ENCODE results near the gene JOSD1.
"Not testable (repeated sequence)": the region's sequence is repeated elsewhere in the genome, so short reads cannot be mapped to it uniquely, and the experiment has no call there.

The JOSD1 gene

DNA sequence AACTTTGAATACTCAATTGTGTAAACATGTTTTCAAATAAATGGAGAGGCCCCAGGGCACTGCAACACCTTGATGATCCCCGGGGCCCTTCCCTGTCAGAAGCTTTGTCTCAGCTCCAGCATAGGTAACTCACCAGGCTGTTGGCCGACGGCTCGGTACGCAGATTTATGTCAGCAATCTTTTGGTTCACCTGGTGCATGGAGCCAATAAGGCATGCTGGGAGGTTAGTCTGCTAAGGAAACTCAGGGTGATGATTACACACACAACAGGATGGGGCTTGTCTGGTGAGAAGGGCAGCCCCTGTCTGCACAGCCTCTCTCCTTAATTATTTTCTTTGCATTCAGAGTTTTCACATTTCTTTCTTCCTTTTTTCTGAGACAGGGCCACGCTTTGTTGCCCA is 55.3 kb downstream of the JOSD1 start:
- TF ChIP-seq, protein P1, sequence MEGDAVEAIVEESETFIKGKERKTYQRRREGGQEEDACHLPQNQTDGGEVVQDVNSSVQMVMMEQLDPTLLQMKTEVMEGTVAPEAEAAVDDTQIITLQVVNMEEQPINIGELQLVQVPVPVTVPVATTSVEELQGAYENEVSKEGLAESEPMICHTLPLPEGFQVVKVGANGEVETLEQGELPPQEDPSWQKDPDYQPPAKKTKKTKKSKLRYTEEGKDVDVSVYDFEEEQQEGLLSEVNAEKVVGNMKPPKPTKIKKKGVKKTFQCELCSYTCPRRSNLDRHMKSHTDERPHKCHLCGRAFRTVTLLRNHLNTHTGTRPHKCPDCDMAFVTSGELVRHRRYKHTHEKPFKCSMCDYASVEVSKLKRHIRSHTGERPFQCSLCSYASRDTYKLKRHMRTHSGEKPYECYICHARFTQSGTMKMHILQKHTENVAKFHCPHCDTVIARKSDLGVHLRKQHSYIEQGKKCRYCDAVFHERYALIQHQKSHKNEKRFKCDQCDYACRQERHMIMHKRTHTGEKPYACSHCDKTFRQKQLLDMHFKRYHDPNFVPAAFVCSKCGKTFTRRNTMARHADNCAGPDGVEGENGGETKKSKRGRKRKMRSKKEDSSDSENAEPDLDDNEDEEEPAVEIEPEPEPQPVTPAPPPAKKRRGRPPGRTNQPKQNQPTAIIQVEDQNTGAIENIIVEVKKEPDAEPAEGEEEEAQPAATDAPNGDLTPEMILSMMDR (IDR thresholded peaks at IDR 0.05): no peak
- no peak for DNase-seq (ENCODE audit: low spot score)
- H3K4me3 ChIP-seq: no peak overlapping the region
- H3K27ac ChIP-seq: no peak overlapping the region

DNA sequence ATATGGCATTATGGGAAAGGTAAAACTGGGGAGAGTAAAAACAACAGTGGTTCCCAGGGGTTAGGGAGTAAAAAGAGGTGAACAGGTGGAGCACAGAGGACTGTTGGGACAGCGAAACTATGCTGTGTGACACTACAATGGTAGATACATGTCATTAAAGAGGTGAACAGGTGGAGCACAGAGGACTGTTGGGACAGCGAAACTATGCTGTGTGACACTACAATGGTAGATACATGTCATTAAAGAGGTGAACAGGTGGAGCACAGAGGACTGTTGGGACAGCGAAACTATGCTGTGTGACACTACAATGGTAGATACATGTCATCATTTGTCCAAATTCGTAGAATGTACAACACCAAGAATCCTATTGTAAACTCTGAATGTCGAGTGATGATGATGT is 56.5 kb downstream of the JOSD1 start:
- not testable (repeated sequence) for H3K27ac ChIP-seq; H3K4me3 ChIP-seq; DNase-seq (ENCODE audit: low spot score)

DNA sequence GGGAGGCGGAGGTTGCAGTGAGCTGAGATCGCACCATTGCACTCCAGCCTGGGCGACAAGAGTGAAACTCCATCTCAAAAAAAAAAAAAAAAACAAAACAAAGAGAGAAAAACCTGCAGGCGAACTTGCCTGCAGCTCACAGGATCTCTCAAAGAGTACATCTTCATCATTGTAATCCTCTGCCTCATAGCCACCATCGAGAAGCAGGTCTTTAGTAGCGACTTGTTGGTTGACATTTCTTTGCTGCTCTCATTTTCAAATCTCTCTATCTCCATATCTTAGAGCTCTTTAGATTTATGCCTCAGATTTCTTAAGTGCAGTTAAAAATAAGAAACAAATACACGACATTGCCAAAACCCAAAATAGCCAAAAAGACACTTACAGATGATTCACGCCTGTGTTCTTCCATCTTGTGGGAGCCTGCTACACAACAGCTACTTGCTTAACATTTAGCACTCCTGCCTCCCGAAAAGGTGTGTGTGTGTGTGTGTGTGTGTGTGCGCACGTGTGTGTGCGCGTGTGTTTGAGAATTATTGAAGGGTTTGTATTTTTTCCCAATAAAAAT is 59.2 kb downstream of the JOSD1 start:
- TF ChIP-seq, protein P1 (IDR thresholded peaks at IDR 0.05): no peak

DNA sequence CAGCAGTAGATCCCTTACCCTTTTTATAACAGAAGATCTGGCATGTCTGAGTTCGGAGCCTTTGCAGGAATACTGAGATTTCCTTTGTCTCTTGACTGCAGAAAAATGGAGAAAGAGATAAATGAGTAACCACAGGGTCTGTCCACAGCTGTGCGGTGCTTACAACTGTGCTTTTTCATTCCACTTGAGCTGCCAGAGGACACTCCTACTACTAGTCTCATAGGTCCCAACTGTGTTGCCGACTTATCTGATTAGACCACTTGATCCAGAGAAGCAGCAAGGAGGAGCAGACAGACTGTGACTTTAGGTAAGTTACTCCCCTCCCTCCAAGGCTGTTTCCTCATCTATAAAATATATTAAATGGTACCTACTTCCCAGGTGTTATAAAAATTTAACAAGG is 62.0 kb downstream of the JOSD1 start:
- Histone ChIP-seq H3K27ac (no peak overlapping the region), H3K4me3 (no peak overlapping the region)
- DNase-seq (ENCODE audit: low spot score): no peak
- TF ChIP-seq, protein P1 (IDR thresholded peaks at IDR 0.05): no peak

More for the DNA sequence above, 59.2 kb downstream of the JOSD1 start:
- Histone ChIP-seq H3K4me3 (no peak overlapping the region), H3K27ac (no peak overlapping the region)
- DNase-seq (ENCODE audit: low spot score): no peak

DNA sequence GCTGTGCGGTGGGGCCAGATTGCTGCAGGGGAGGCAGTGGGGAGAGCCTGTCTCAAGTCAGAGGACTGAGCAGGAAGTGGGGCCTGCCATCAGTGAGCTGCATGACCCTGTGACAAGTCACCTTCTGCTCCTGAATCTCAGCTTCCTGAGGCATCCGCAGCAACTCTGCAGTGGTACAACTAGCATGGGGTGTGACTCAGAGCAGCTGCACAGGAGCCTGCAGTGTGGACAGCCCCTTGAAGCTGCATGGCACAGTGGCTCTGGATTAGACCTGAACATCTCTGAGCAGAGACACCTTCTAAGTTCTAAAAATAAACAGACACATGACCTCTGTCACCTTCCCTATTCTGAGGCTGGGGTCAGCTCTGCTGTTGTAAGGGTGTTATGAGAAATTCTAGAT is 62.5 kb downstream of the JOSD1 start:
- no peak overlapping the region for H3K4me3 ChIP-seq
- no peak for DNase-seq (ENCODE audit: low spot score)
- TF ChIP-seq, protein P1 (IDR thresholded peaks at IDR 0.05): no peak
- H3K27ac ChIP-seq: no peak overlapping the region
